Keratinocyte (primary cell): ENCODE measurements around the gene P4HA1. TPM values are rescaled to one million over a fixed set of nuclear protein-coding genes. Genes with fewer than 3 reads are reported as not detected.

Experiments used
- DNase-seq: peaks from one replicate; pipeline ENCODE4 v3.0.0-alpha.2; 2011; ENCODE audit warnings: low read depth, missing footprints, low spot score
- FAIRE-seq: peaks from 2 replicates; lab custom pipeline; 2011; peaks lifted over from hg19 to GRCh38; lab: Jason Lieb, UNC
- H2AFZ ChIP-seq: 2 replicates; pipeline ENCODE4 v1.6.0; 2012; ENCODE audit warnings: low read length, control low read depth, inconsistent platforms; ENCODE audit not compliant: control insufficient read depth
- H3K27ac ChIP-seq: 2 replicates; pipeline ENCODE4 v1.5.1; 2011; ENCODE audit warnings: low read length; ENCODE audit not compliant: control insufficient read depth, insufficient read depth
- H3K27me3 ChIP-seq: 3 replicates; pipeline ENCODE4 v1.6.0; 2011; ENCODE audit warnings: low read length; ENCODE audit not compliant: control insufficient read depth, insufficient read depth; ENCODE audit errors: extremely low read depth
- H3K36me3 ChIP-seq, 2 experiments: 2 replicates in 1 of 2; 3 replicates in 1 of 2; pipeline ENCODE4 v1.5.1; 2011; ENCODE audit warnings: low read length in 2 of 2, mild to moderate bottlenecking in 1 of 2; ENCODE audit not compliant: control insufficient read depth in 2 of 2, insufficient read depth in 2 of 2; ENCODE audit errors: extremely low read depth in 1 of 2
- H3K4me1 ChIP-seq: 3 replicates; pipeline ENCODE4 v1.5.1; 2011; ENCODE audit warnings: low read length; ENCODE audit not compliant: control insufficient read depth, insufficient read depth; ENCODE audit errors: extremely low read depth
- H3K4me2 ChIP-seq: 3 replicates; pipeline ENCODE4 v1.6.0; 2011; ENCODE audit warnings: low read depth, low read length; ENCODE audit not compliant: control insufficient read depth, insufficient read depth; ENCODE audit errors: extremely low read depth
- H3K4me3 ChIP-seq, 3 experiments: fragments of 200-600 bp in 1 of 3; sonication (generic) in 1 of 3; 2 replicates in 2 of 3; 3 replicates in 1 of 3; pipeline ENCODE4 v1.5.1; 2011 to 2016; ENCODE audit warnings: low read length in 3 of 3, mild to moderate bottlenecking in 3 of 3, control low read depth in 2 of 3, inconsistent platforms in 1 of 3, low read depth in 1 of 3, mixed read lengths in 1 of 3, mixed run types in 1 of 3, moderate library complexity in 1 of 3; ENCODE audit not compliant: control insufficient read depth in 2 of 3, insufficient read depth in 2 of 3; ENCODE audit errors: extremely low read depth in 1 of 3
- H3K79me2 ChIP-seq: 2 replicates; pipeline ENCODE4 v1.6.0; 2012; ENCODE audit warnings: low read length; ENCODE audit not compliant: control insufficient read depth, insufficient read depth
- H3K9ac ChIP-seq: 3 replicates; pipeline ENCODE4 v1.6.0; 2011; ENCODE audit warnings: low read length; ENCODE audit not compliant: control insufficient read depth, insufficient read depth; ENCODE audit errors: extremely low read depth
- H3K9me1 ChIP-seq: 3 replicates; pipeline ENCODE4 v1.6.0; 2011; ENCODE audit warnings: low read length; ENCODE audit not compliant: control insufficient read depth, insufficient read depth; ENCODE audit errors: extremely low read depth
- H3K9me3 ChIP-seq: 2 replicates; pipeline ENCODE4 v1.5.1; 2012; ENCODE audit warnings: low read depth, low read length; ENCODE audit not compliant: control insufficient read depth
- H4K20me1 ChIP-seq: 3 replicates; pipeline ENCODE4 v1.6.0; 2011; ENCODE audit warnings: low read length; ENCODE audit not compliant: control insufficient read depth, insufficient read depth; ENCODE audit errors: extremely low read depth
- EZH2 ChIP-seq: IDR thresholded peaks from one replicate; pipeline ENCODE4 v1.6.1; 2012; ENCODE audit warnings: inconsistent platforms, mild to moderate bottlenecking, low read length, moderate library complexity
- dilution Hi-C: fragments of 300-500 bp; cut with MboI; formaldehyde crosslinking; loops from one replicate; pipeline ENCODE4 v1.7.0; 2020; ENCODE audit warnings: low sequenced_read_pairs; ENCODE audit not compliant: extremely low pct_ligation_motif_present
- polyA plus RNA-seq, 5 experiments: library from polyadenylated mRNA; depleted of rRNA in 3 of 5; stranded (reverse) in 3 of 5; stranded (forward) in 1 of 5; unstranded in 1 of 5; fragments of >200 nt; gene quantifications; 1 replicate in 1 of 5; 2 replicates in 3 of 5; 3 replicates in 1 of 5; pipeline versions ENCODE4 v1.2.1 to v1.2.3, GENCODE V29; 2011 to 2012; ENCODE audit warnings: missing spikeins in 2 of 5, low read depth in 1 of 5, low replicate concordance in 1 of 5
- TF ChIP-seq, protein P1 (sequence below), 3 experiments: IDR thresholded peaks in 1 of 3; conservative IDR thresholded peaks in 1 of 3; optimal IDR thresholded peaks in 1 of 3; 2 replicates in 2 of 3; 3 replicates in 1 of 3; pipeline versions ENCODE3 to v1.5.1; 2011; ENCODE audit warnings: low read length in 3 of 3, mild to moderate bottlenecking in 3 of 3, moderate library complexity in 2 of 3, control low read depth in 1 of 3, inconsistent platforms in 1 of 3; ENCODE audit not compliant: insufficient read depth in 2 of 3; ENCODE audit errors: extremely low read depth in 1 of 3

The P4HA1 gene
- polyA plus RNA-seq, 1 donor (not counting 4 experiments of a cell fraction or from before 2014, with no cell fraction given) = 67.4 TPM

DNA sequence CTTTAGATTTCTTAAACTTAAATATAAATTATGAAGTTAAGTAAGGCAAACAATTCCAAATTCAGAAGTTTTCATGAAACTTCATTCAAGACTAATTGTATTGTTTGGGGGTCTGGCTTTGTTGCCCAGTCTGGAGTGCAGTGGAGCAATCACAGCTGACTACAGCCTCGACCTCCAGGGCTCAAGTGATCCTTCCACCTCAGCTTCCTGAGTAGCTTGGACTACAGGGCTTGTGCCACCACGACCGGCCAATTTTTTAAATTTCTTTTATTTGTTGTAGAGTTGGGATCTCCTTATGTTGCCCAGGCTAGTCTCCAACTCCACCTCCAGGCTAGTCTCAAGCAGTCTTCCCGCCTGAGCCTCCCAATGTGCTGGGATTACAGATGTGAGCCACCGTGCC, 12.5 kb downstream of the P4HA1 start:
- H2AFZ ChIP-seq = no peak overlapping the region
- H3K9me1 ChIP-seq = no peaks in the 10 kb centered on the region
- H3K9ac ChIP-seq = no peak overlapping the region
- no peak overlapping the region for H3K4me2 ChIP-seq
- dilution Hi-C loops = no loop called here
- FAIRE-seq = no peak
- TF ChIP-seq, protein P1, sequence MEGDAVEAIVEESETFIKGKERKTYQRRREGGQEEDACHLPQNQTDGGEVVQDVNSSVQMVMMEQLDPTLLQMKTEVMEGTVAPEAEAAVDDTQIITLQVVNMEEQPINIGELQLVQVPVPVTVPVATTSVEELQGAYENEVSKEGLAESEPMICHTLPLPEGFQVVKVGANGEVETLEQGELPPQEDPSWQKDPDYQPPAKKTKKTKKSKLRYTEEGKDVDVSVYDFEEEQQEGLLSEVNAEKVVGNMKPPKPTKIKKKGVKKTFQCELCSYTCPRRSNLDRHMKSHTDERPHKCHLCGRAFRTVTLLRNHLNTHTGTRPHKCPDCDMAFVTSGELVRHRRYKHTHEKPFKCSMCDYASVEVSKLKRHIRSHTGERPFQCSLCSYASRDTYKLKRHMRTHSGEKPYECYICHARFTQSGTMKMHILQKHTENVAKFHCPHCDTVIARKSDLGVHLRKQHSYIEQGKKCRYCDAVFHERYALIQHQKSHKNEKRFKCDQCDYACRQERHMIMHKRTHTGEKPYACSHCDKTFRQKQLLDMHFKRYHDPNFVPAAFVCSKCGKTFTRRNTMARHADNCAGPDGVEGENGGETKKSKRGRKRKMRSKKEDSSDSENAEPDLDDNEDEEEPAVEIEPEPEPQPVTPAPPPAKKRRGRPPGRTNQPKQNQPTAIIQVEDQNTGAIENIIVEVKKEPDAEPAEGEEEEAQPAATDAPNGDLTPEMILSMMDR (optimal IDR thresholded peaks at IDR 0.05 in 1 of 3, IDR thresholded peaks at IDR 0.05 in 1 of 3, conservative IDR thresholded peaks at IDR 0.05 in 1 of 3; ENCODE audit: extremely low read depth in 1 of 3, insufficient read depth in 2 of 3, low read length in 3 of 3) = no peak
- TF ChIP-seq EZH2 = no peak
- DNase-seq = no peak
- H3K27ac ChIP-seq = no peak overlapping the region
- no peaks in the 10 kb centered on the region for H3K27me3 ChIP-seq
- peaks cover 2% of the 10 kb centered on the region in 2 experiments for H3K36me3 ChIP-seq
- no peaks in the 10 kb centered on the region for H4K20me1 ChIP-seq
- H3K9me3 ChIP-seq = no peaks in the 10 kb centered on the region
- H3K79me2 ChIP-seq = peaks cover 65% of the 10 kb centered on the region
- H3K4me1 ChIP-seq = peaks cover 4% of the 10 kb centered on the region
- H3K4me3 ChIP-seq = no peak overlapping the region

DNA sequence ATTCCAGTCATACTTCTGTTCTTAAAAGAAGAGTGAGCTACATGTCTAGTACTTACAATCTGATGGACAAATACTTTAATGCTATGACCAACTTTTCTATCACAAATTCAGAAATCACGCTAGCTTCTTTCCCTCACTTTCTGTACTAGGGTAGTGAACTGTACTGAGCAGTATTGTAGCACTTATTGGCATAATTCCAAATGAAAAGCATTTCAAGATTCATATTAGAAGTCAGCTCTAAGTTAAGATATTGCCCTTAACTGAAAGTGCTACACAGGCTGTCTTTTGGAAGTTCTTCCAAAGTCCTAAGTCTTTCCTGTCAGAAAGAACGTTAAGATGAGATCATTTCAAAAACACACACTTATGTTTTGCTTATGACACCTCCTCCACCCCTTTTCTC, 13.4 kb downstream of the P4HA1 start:
- no peaks in the 10 kb centered on the region for H3K9me1 ChIP-seq
- TF ChIP-seq, protein P1 (optimal IDR thresholded peaks at IDR 0.05 in 1 of 3, IDR thresholded peaks at IDR 0.05 in 1 of 3, conservative IDR thresholded peaks at IDR 0.05 in 1 of 3; ENCODE audit: extremely low read depth in 1 of 3, insufficient read depth in 2 of 3, low read length in 3 of 3) = no peak
- no peak for TF ChIP-seq EZH2
- dilution Hi-C loops = no loop called here
- no peak overlapping the region for H3K9ac ChIP-seq
- DNase-seq (no peak), FAIRE-seq (no peak)
- no peak overlapping the region for H2AFZ ChIP-seq
- no peaks in the 10 kb centered on the region for H3K27me3 ChIP-seq
- H3K36me3 ChIP-seq = peaks cover 2% of the 10 kb centered on the region in 2 experiments
- H3K4me3 ChIP-seq = no peak overlapping the region
- no peaks in the 10 kb centered on the region for H4K20me1 ChIP-seq
- H3K79me2 ChIP-seq = peaks cover 64% of the 10 kb centered on the region
- H3K9me3 ChIP-seq = no peaks in the 10 kb centered on the region
- peaks cover 4% of the 10 kb centered on the region for H3K4me1 ChIP-seq
- no peak overlapping the region for H3K27ac ChIP-seq
- no peak overlapping the region for H3K4me2 ChIP-seq
